ENCODE data around the gene TUFM.
"Not testable (repeated sequence)": the region's sequence is repeated elsewhere in the genome, so short reads cannot be mapped to it uniquely, and the experiment has no call there.

Gene TUFM

GRCh38 chr16:28837672-28838557 lies 8.2 kb downstream of the TUFM start:
- DNase-seq, result no peak

GRCh38 chr16:28836761-28837064 lies 9.4 kb downstream of the TUFM start:
- no peak for DNase-seq

GRCh38 chr16:28835864-28836760 lies 10.0 kb downstream of the TUFM start:
- no peak for DNase-seq

GRCh38 chr16:28834873-28835863 lies 11.0 kb downstream of the TUFM start:
- DNase-seq, result no peak

GRCh38 chr16:28834349-28834748 lies 11.8 kb downstream of the TUFM start:
- DNase-seq, result no peak

GRCh38 chr16:28830531-28830930 lies 15.6 kb downstream of the TUFM start:
- no peak for DNase-seq

GRCh38 chr16:28829747-28830146 lies 16.4 kb downstream of the TUFM start:
- no peak for DNase-seq

- DNase-seq, result no peak
These were observed 20.0 kb downstream of the TUFM start for GRCh38 chr16:28826141-28826540.

GRCh38 chr16:28824717-28824973 lies 21.5 kb downstream of the TUFM start:
- no peak for DNase-seq

- peak; percentile 99 for DNase-seq
These were observed 22.1 kb downstream of the TUFM start for GRCh38 chr16:28823873-28824716.

- no peak for DNase-seq
These were observed 22.8 kb downstream of the TUFM start for GRCh38 chr16:28823291-28823872.

GRCh38 chr16:28822520-28823290 lies 23.4 kb downstream of the TUFM start, which contains the start of gene ATXN2L:
ATXN2L (plus strand) TSS chr16:28822999; CDS start chr16:28823260, 261 bp downstream.
- peak; percentile 98 for DNase-seq

GRCh38 chr16:28821874-28822519 lies 24.2 kb downstream of the TUFM start:
- no peak for DNase-seq

GRCh38 chr16:28820546-28820945 lies 25.6 kb downstream of the TUFM start:
- DNase-seq, result not testable (repeated sequence)

- DNase-seq, result no peak
These were observed 26.1 kb downstream of the TUFM start for GRCh38 chr16:28820016-28820415.

GRCh38 chr16:28807445-28808120 lies 38.6 kb downstream of the TUFM start:
- DNase-seq, result not testable (repeated sequence)

GRCh38 chr16:28802235-28803019 lies 43.7 kb downstream of the TUFM start:
- DNase-seq, result not testable (repeated sequence)
